CD1c-positive myeloid dendritic cell (primary cell): ENCODE results near the gene NAV3.

Experiments
- DNase-seq: peaks from one replicate; pipeline ENCODE4 v3.0.0-alpha.2; 2016; ENCODE audit errors: extremely low spot score

NAV3 gene

GRCh38 chr12:77928078-77928477 is 97.4 kb downstream of the NAV3 start:
- DNase-seq, result no peak

DNA sequence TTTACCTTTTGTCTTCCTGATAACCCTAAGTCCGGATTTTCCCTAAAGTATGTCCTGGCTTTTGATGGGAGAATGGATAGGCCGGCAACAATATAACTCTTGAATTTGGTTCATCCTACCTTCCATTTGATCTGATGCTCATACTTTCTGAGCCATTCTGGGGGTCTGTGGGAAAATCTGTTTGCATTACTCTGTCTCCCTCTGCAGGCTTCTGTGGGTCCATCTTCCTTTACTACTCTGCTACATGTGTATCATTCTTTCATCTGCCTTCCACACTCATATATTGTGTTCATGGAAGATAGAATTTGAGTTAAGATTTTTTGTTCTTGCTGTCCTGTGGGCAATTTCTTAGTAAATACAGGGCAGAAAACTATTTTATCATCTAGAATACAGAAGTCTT is 101.5 kb downstream of the NAV3 start:
- DNase-seq, result no peak

GRCh38 chr12:77938301-77938700 is 107.6 kb downstream of the NAV3 start:
- no peak for DNase-seq

- DNase-seq, result no peak
Observed at GRCh38 chr12:77940011-77940423, 109.3 kb downstream of the NAV3 start.

DNA sequence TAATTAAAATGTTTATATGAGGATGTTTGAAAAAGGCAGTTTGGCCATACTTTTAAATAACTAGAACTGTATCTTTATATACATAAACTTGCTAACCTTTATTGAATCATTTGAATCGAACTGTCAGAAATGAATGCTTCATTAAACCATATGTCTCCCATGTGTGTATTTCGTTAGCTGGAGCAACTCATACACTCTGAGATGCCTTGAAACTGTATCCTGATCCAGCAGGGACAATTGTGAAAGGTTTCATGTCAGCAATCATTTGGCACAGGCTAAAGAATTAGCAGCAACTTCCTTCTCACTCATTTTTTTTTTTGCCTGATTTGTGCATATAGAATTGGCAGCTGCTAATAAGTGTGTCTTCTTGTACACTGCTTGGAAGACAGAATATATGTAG is 109.9 kb downstream of the NAV3 start:
- DNase-seq, result no peak

DNA sequence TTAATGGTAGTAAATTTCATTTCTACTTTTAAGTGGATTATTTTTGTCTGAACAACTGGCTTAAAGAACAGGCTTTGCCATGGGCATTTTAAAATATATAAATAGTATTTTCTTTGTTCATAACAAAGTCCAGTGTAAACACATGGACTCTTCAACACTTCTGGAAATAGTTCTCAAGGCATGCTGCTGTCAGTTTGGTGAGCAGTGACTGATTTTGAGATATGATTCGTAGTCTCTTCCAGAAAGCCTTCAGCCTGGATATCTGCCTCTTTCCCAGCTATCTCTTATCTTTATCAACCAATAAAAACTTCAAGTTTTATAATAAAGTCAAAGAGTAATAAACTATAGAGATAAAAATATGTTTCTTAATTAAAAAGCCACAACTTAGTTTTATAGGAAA is 110.7 kb downstream of the NAV3 start:
- no peak for DNase-seq

DNA sequence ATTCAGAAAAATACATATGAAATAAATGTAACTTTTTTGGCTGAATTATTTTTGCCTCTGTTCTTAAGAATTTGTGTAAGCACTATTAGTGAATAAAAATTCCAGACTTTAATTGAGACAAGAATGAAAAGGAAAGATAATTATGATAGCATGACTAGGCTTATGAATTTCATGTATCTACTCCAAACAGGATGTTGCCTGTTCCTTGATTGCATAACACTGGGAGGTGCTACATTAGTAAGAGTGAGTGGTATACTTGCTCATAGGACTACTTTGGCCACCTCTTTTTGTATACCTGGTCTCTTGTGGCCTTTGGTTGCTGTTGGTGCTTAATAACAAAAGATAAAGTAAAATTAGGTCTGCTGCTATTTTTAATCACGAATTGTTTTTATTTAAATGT is 112.8 kb downstream of the NAV3 start:
- no peak for DNase-seq

- no peak for DNase-seq
Observed at GRCh38 chr12:77946541-77947061, 115.9 kb downstream of the NAV3 start.

DNA sequence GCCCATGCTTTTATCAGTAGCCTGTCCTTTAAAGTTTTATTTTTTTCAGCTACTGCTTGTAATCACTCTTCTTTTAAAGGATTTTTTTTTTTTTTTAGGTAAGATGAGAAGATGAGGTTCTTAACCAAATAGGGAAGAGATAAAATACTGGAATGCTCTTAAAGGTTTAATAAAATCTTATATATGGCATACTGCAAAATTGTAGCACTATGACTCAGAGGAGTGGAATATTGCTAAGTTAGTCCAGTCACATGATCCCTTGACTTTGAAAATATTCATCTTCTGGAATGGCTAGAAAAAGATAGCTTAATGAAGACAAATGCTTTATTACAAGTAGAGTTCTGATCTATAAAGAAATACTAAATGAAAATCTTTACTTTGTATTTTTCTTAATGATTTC is 116.6 kb downstream of the NAV3 start:
- no peak for DNase-seq

GRCh38 chr12:77947746-77948145 is 117.1 kb downstream of the NAV3 start:
- no peak for DNase-seq

DNA sequence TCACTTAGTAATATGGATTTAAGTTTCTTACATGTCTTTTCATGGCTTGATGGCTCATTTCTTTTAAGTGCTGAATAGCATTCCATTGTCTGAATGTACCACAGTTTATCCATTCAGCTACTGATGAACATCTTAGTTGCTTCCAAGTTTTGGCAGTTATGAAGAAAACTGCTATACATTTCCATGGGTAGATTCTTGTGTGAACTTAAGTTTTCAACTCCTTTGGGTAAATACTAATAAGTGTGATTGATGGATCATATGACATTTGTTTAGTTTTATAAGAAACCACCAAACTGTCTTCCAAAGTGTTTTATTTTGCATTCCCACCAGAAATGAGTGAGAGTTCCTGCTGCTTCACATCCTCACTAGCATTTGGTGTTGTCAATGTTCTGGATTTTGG is 119.2 kb downstream of the NAV3 start:
- DNase-seq, result no peak

- DNase-seq, result no peak
Observed at GRCh38 chr12:77953528-77954205, 123.0 kb downstream of the NAV3 start.

- no peak for DNase-seq
Observed at GRCh38 chr12:77954206-77954555, 123.5 kb downstream of the NAV3 start.

DNA sequence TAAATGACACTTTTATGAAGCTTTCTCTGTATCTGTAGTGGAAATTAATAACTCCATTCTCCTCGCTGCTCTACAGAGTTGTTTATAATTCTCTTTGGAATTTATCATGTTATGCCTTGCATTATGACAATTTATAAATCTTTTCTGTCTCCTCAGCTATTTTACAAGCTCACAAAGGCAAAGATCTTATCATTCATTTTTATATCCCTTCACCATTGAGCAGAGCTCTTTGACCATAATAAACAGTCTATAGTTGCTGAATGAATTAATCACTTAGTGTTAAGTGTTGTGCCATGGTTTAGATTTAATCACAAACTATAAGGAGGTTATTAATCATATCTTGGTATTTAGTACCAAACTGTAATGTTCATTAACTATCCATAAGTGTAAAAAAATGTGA is 126.4 kb downstream of the NAV3 start:
- no peak for DNase-seq

DNA sequence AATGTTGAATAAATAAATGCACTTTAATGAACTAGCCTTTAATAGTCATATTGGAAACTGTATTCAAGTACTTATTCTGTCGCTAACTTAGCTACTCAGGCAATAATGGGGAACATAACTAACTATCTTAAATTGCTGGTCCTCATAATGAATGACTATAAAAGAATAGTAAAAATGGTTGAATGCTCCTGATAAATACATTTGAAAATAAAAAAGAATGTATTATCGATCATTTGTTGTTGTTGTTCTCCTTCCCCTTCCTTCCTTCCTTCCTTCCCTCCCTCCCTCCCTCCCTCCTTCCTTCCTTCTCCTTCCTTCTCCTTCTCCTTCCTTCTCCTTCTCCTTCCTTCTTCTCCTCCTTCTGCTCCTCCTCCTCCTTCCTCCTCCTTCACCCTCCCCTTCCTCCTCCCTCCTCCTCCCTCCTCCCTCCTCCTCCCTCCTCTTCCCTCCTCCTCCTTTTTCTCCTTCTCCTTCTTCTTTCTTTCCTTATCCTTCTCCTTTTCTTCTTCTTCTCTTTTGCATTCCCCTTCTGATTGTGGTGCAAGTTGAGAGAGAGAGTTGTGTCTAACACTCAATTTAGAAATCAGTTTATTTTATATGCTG is 133.0 kb downstream of the NAV3 start:
- no peak for DNase-seq

GRCh38 chr12:77965790-77966189 is 135.1 kb downstream of the NAV3 start:
- no peak for DNase-seq

- no peak for DNase-seq
Observed at GRCh38 chr12:77968021-77968420, 137.3 kb downstream of the NAV3 start.

DNA sequence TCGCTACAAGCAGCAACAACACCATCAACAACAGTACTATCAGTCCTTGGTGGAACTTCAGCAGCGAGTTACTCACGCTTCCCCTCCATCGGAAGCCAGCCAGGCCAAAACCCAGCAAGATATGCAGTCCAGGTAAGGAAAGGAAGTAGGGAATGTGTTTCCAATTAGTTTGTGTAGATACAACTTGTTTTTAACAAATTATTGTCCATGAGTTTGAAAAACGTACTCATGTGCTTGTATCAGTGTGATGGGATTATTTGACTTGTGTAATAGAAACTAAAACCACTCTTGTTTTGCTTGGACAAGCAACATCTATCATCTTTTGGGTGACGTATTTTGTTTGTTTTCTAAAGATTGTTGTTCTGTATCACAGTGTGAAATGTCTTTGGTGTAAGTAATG is 137.9 kb downstream of the NAV3 start:
- DNase-seq, result no peak

DNA sequence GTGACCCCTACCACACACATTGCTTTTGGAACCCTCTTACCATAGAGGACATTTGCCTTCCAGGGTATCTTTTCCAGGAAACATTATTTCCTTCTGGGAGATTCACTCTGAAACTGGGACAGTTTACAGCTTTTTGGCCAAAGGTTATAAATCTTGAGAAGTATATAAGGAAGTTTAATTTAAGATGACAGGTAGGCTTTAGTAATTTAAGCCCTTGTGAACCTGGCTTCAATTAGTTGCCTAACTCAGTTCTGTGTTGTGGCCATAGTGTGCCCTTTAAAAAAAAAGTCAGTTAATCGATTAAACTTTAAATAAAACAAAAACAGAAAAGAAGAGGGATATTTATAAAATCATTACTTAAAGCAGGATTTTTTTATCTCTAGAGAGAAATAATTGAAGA is 142.9 kb downstream of the NAV3 start:
- no peak for DNase-seq

DNA sequence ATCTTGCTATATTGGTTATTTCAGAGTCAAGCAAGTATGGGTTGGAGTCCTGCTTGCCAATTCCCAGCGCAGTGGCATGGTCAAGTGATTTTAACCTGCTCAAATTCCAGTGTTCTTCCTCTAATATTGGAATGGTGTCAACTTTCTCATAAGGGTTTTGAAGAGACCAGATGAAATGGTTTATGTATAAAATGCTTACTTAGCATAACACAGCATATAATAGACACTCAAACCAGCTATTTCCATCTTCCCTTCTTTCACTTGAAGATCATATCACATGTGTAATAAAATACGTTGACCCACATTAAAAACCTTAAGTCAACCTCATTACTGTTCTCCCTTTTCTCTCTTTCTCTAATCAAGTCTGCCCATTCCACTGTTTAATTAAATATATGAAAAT is 144.0 kb downstream of the NAV3 start:
- DNase-seq, result no peak

DNA sequence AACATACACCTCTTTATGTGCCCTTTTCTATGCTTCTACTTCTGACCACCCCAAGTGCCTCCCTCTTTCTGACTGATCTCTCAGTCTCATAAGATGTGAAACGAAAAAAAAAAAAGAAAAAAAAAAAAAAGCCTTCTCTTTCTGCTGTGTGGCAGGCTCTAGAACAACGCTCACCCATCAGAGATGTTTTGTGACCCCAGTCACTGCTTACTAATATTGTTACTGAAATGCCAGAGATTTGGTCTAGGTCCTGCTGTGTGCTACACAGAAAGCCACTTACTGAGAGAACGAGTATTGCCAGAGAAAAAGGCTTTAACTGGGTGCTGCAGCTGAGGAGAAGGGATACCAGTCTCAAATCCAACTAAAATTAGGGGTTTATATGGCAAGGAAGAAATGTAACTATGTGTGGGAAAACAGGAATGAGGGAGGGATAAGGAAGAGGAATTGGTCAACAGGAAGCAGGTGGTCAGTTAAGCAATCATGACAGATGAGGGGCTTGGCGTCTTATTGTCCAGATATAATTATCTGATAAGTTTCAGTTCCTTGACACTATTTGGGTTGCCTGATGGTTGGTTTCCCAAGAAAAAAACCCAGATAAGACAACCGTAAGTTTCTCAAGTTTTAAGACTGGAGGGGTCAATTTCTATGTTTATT is 149.0 kb downstream of the NAV3 start:
- no peak for DNase-seq

DNA sequence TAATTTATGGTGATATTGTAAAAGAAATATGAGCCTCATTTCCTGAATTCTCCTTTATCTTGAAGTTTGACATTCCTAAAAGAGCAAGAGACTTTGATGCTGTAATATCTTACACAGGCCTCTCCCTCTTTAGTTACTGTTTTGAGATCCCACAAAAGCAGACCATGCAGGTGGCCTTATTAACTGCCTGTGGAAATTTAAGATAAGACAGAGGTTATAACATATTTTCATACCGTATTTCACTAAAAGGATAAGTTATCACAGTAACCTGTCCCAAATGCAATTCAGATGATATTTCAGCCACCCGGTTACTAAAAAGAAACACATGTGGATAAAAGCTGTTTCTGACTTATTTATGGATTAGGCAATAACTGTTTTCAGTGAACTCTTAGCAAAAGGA is 150.1 kb downstream of the NAV3 start:
- no peak for DNase-seq

DNA sequence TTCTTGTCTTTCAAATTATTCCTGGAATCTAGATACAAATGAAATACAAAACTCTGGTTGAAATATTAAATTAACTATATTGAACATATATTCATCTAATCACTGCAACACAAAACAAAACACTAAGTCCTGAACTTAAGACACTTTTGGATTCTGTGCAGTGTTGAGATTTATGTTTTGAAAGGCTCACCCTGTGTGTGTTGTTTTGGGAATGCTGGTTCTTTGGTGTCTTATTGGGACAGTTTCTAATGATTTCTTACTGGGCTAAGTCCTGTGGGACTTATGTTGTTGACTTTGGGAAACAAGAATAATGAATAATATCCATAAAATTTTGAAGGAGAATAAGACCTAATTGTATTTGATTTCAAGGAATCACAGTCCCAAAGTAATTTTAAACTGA is 153.2 kb downstream of the NAV3 start:
- no peak for DNase-seq
